VCaP (cell line): ENCODE results near the gene USP6NL.

Experiments
- H3K27ac ChIP-seq: fragments of 450-650 bp; 2 replicates; pipeline ENCODE4 v1.5.1; 2017
- TF ChIP-seq, protein P1 (sequence below): fragments of 450-650 bp; conservative IDR thresholded peaks from 2 replicates; pipeline ENCODE4 v1.5.1; 2017; ENCODE audit warnings: mild to moderate bottlenecking, moderate library complexity

Gene USP6NL

DNA sequence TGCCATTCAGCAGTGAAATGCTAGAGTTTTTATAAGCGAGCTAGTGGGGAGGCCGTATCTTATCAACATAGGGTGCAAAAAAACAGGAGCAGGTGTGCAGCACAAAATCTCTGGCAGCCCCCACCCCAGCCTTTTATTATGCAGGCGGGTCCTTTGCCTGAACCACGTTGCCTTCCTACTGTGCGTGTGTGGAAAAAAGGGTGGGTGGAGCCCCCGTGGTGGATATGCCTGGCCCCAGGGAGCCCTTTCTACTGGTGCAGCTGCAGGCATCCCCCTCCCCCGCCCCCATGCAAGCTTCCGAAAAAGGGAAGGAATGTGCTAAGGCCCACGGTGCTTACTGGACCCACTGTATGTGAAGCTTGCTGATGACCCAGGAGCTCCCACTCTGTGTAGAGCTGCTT, 175.9 kb downstream of the USP6NL start:
- TF ChIP-seq, protein P1, sequence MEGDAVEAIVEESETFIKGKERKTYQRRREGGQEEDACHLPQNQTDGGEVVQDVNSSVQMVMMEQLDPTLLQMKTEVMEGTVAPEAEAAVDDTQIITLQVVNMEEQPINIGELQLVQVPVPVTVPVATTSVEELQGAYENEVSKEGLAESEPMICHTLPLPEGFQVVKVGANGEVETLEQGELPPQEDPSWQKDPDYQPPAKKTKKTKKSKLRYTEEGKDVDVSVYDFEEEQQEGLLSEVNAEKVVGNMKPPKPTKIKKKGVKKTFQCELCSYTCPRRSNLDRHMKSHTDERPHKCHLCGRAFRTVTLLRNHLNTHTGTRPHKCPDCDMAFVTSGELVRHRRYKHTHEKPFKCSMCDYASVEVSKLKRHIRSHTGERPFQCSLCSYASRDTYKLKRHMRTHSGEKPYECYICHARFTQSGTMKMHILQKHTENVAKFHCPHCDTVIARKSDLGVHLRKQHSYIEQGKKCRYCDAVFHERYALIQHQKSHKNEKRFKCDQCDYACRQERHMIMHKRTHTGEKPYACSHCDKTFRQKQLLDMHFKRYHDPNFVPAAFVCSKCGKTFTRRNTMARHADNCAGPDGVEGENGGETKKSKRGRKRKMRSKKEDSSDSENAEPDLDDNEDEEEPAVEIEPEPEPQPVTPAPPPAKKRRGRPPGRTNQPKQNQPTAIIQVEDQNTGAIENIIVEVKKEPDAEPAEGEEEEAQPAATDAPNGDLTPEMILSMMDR, result no peak
- no peak overlapping the region for H3K27ac ChIP-seq

DNA sequence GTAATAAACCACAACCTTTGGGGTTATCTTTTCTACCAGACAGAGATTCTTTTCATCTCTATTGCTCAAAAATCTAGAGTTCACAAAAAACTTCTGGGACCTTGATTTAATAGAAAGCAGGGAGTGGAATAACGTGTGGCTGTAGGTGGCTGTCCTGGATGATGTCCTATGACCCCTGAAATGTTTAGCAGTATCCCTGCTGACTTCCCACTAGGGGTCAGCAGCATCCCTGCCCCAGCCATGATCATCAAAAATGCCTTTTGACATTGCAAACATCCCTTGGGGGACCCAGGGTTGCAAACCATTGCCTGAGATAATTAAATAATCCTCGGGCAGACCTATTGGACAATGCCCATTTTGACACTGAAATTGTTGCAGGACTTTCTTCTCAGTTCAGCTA, 177.1 kb downstream of the USP6NL start:
- no peak overlapping the region for H3K27ac ChIP-seq
- TF ChIP-seq, protein P1, result peak; percentile 39; the same call in 1 of the 2 replicates

DNA sequence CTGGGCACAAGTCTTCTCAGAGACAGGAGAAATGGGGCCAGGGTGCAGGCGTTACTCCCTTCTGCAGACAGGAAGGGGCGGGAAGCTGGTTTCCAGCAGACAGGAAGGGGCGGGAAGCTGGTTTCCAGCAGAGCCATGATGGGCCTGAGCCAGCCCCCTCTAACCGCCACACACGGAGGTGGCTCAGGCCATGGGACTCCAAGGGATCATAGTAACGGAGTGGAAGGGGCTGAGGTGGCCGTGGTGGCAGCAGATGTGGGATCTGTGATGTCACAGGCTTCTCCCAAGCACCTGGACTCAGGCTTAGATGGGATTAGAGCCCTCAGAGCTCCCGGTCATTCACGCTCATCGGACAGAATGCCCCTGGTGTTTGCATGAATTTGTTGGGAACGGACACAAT, 177.8 kb downstream of the USP6NL start:
- TF ChIP-seq, protein P1, result no peak

DNA sequence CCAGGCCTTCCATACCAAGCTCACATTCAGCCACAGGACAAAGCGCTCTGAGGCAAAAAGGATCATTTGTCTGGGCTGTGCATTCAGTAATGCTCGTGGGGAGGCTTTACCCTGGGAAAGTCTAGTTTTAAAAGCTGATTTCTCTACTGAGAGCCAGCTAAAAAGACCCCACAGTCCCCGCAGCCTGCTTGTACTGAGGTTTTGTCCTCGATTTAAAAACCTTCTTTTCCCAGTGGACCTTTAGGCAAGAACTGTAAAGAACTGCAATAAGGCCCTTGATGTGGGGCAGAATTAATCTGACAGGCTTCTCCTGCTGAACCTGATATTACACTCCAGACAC, 180.3 kb downstream of the USP6NL start:
- TF ChIP-seq, protein P1, result no peak
- H3K27ac ChIP-seq, result peak overlapping the region; percentile 53

More for the DNA sequence above, 177.8 kb downstream of the USP6NL start:
- H3K27ac ChIP-seq, result no peak overlapping the region

DNA sequence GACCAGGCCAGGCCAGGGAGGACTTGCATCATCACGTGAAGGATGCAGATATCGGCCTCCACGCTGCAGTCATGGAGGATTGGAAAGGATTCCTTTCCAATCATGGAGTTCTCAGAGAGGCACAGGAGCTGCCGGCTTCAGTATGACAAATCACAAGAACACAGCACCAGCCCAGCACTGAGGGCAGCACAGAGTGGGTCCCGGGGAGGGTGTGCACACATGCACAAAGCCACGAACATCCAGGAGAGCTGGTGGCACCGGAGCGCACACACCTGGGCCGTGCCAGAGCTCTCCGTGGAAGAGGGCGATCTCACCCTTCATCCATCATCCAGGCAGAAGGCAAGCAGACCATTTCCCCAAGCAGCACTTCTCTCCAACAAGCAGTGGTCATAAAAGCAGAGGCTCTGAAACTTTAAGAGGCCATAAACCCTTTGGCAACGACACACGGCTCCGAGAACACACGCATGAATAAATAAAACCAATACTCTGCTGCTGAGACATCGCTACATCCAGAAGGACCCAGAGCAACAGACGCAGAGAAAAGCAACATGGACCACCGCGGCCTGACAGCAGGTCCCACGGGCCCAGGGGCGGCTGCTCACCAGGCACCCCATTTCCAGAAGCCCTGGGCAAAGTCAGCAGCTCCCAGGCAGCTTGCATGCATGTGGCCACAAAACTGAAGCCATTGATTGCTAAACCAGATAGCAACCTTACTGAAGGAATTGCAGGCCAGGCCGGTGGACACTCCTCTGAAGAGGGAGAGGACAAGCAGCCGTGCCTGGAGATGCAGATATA, 180.8 kb downstream of the USP6NL start:
- H3K27ac ChIP-seq, result peak overlapping the region; percentile 53
- TF ChIP-seq, protein P1, result no peak

DNA sequence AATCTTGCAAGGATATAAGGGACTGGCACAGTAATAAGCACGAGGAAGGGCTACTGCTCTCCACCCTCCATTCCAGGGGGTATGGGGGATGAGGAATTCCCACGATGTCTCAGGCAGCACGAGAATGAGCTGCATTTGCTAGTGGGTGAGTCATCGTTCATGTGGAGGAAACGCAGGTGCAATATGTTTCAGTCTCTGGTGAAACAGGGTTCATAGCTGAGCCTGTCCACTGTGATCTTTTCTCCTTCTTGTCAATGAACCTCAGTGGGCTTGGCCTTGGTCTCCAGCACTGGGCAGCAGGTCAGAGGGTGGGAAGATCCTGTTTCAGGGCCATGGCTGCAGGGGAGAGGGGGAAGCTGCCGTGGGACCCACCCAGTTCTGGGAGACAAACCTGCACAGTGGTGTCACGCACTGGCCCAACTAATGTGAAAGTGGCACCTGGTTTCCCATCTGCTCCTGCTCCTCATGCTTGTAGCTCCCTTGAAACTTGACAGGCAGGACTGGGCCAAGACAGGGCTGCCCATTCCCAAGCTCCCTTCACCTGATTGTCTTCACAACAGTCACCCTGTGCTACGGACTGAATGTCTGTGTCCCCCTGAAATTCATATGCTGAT, 181.9 kb downstream of the USP6NL start:
- no peak overlapping the region for H3K27ac ChIP-seq

DNA sequence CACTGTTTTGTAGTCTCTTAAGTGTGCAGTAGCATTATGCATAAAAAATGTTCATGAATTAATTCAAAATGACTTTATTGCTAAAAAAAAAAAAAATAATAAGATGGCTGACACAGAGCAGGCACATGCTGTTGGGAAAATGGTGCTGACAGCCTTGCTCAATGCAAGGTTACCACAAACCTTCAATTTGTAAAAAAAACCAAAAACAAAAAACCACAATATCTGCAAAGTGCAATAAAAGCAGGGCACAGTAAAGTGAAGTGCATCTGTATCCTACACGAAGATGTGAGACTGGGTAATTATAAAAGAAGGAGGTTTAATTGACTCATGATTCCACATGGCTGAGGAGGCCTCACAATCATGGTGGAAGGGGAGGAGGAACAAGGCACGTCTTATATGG, 185.8 kb downstream of the USP6NL start:
- no peak overlapping the region for H3K27ac ChIP-seq
- TF ChIP-seq, protein P1, result no peak

More for the DNA sequence above, 181.9 kb downstream of the USP6NL start:
- TF ChIP-seq, protein P1, result no peak
